Adrenal gland (tissue), 12 donors: Measurements from ENCODE around the gene RANBP6. TPM values are rescaled to one million over a fixed set of nuclear protein-coding genes. Genes with fewer than 3 reads are reported as not detected.

Source experiments
- DNase-seq, 7 donors: peaks; one replicate each; pipeline ENCODE4 v3.0.0-alpha.2; 2019 to 2020
- H3K27ac ChIP-seq, 5 donors: fragments of 200-600 bp; sonication (generic) in 4 of 5; 1 replicate in 3 of 5; 2 replicates in 2 of 5; pipeline versions ENCODE4 v1.5.1 to v1.8.0; 2016 to 2020; ENCODE audit warnings: mild to moderate bottlenecking in 1 of 5
- H3K27me3 ChIP-seq: fragments of 200-600 bp; 2 replicates; pipeline ENCODE4 v1.8.0; 2021
- H3K36me3 ChIP-seq, 2 donors: fragments of 200-600 bp; replicated peaks in 1 of 2; 1 replicate in 1 of 2; 2 replicates in 1 of 2; pipeline versions ENCODE4 v1.5.1 to v1.8.0; 2018 to 2022
- H3K4me1 ChIP-seq, 2 donors: fragments of 200-600 bp; replicated peaks in 1 of 2; 1 replicate in 1 of 2; 2 replicates in 1 of 2; pipeline versions ENCODE4 v1.5.1 to v1.8.0; 2018 to 2021
- H3K4me3 ChIP-seq, 4 donors: fragments of 200-600 bp; sonication (generic) in 3 of 4; one replicate each; pipeline ENCODE4 v1.5.1; 2016 to 2018
- H3K9me3 ChIP-seq, 3 donors: fragments of 200-600 bp; sonication (generic) in 1 of 3; replicated peaks in 1 of 3; 1 replicate in 2 of 3; 2 replicates in 1 of 3; pipeline versions ENCODE4 v1.5.1 to v1.8.0; 2016 to 2021
- POLR2A ChIP-seq, 2 donors: fragments of 450-650 bp; IDR thresholded peaks; one replicate each; pipeline ENCODE4 v1.6.1; 2017; ENCODE audit warnings: antibody characterized with exemption in 2 of 2, mild to moderate bottlenecking in 2 of 2, moderate library complexity in 1 of 2
- WGBS, 4 donors: extraction: QIAGEN DNeasy Blood & Tissue Kit in 2 of 4; methylation state at CpG; one replicate each; pipeline versions ENCODE4 v1.1.5 to v1.1.7; 2013 to 2017; 5-methylcytosine and 5-hydroxymethylcytosine counted together
- intact Hi-C, 2 donors: fragments of 100-400 bp; cut with DNase I; formaldehyde crosslinking; loops; one replicate each; pipeline versions ENCODE4 v1.14.1 to v1.15.0; 2022 to 2023
- microRNA-seq, 3 donors: library from miRNA; unstranded; fragments of <30 nt; microRNA quantifications; one replicate each; pipeline ENCODE4, GENCODE V29; 2017 to 2020
- polyA plus RNA-seq, 3 donors: library from polyadenylated mRNA; stranded (reverse); fragments of 200-250 nt in 2 of 3; fragments of 350-450 nt in 1 of 3; fragmentation: Illumina TruSeq in 1 of 3; extraction: RNeasy Lipid Tissue Mini Kit (QIAGEN cat#74804) in 1 of 3; gene quantifications; one replicate each; pipeline ENCODE4 v1.2.3, GENCODE V29; 2013 to 2014
- small RNA-seq, 2 donors: library from RNA; depleted of rRNA; stranded (forward); fragments of <200 nt; gene quantifications; one replicate each; pipeline ENCODE3, GENCODE V24; 2016
- total RNA-seq, 9 donors: library from RNA; depleted of rRNA in 4 of 9; stranded (reverse); fragments of >200 nt in 4 of 9; fragments of 120-200 nt in 1 of 9; fragmentation: NEBNext Ultra II Directional in 1 of 9; extraction: Animal tissue kit (Norgen Biotek cat#: 25700) in 1 of 9; gene quantifications; one replicate each; pipeline versions ENCODE4 v1.1.0 to v1.2.4, GENCODE V29; 2013 to 2023
- TF ChIP-seq, protein P1 (sequence below), 6 experiments: fragments of 450-650 bp in 4 of 6; fragments of 200-600 bp in 2 of 6; sonication (generic) in 1 of 6; IDR thresholded peaks; 1 replicate in 5 of 6; 2 replicates in 1 of 6; pipeline versions ENCODE4 v1.5.1 to v1.8.0; 2016 to 2021; ENCODE audit warnings: antibody characterized with exemption in 6 of 6, mild to moderate bottlenecking in 2 of 6, moderate library complexity in 1 of 6
- donor health status: healthy with polysubstance abuse.
- donor health status: Bipolar disorder and iron deficiency.
- donor health status: DM: yes; HTN: yes; CAD: no.
- donor health status: DM: no; HTN: no; CAD: no.
- donor health status: DM: no; HTN: no; CAD: no.
- donor health status: DM: yes; HTN: yes; CAD: no.

RANBP6 gene
- total and polyA plus RNA-seq, 12 donors, result 5.9 to 45.4 (median 22.2) TPM

DNA sequence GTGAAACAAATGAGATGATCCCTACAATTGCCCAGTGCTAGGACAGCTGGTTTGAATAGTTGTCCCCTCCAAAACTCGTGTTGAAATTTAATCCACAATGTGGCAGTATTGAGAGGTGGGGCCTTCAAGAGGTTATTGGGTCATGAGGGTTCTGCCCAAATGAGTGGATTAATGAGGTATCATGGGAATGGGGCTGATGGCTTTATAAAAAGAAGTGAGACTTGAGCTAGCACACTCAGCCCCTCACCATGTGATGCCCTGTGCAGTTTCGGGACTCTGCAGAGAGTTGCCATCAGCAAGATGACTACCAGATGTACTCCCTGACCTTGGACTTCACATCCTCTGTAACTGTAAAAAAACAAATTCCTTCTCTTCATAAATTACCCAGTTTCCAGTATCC lies 33.1 kb downstream of the RANBP6 start:
- no peak for TF ChIP-seq POLR2A (IDR thresholded peaks at IDR 0.05)
- TF ChIP-seq, protein P1, sequence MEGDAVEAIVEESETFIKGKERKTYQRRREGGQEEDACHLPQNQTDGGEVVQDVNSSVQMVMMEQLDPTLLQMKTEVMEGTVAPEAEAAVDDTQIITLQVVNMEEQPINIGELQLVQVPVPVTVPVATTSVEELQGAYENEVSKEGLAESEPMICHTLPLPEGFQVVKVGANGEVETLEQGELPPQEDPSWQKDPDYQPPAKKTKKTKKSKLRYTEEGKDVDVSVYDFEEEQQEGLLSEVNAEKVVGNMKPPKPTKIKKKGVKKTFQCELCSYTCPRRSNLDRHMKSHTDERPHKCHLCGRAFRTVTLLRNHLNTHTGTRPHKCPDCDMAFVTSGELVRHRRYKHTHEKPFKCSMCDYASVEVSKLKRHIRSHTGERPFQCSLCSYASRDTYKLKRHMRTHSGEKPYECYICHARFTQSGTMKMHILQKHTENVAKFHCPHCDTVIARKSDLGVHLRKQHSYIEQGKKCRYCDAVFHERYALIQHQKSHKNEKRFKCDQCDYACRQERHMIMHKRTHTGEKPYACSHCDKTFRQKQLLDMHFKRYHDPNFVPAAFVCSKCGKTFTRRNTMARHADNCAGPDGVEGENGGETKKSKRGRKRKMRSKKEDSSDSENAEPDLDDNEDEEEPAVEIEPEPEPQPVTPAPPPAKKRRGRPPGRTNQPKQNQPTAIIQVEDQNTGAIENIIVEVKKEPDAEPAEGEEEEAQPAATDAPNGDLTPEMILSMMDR (IDR thresholded peaks at IDR 0.05), result no peak
- no peak overlapping the region for H3K27ac ChIP-seq
- DNase-seq, result no peak
- no peaks in the 10 kb centered on the region for H3K9me3 ChIP-seq
- H3K4me1 ChIP-seq, result peaks cover 0 to 7% of the 10 kb centered on the region in 2 donors
- no peaks in the 10 kb centered on the region for H3K36me3 ChIP-seq
- 72 to 77% (median 76%) methylated on average over 2 of the region's 2 CpGs for WGBS, 4 donors
- H3K4me3 ChIP-seq, result no peak overlapping the region
- H3K27me3 ChIP-seq, result no peaks in the 10 kb centered on the region
- intact Hi-C loops, result no loop called here

DNA sequence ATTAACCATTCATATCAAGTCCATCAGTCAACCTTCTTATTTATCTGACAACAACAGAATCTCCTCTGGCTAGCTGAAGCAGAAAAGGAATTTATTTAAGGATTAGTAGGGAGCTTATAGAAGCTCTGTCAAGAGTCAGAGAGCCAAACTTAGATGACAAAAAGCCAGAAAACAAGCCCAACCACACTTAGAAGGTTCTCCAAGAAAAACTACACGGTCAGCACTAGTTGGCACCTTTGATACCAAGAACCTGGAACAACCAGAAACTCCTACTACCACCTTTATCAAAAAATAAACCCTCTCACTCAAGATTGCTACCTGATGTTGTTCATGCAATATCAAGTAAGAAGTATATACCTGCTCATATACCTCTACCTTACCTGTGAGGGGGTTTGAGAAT lies 36.9 kb downstream of the RANBP6 start:
- no peak for TF ChIP-seq POLR2A (IDR thresholded peaks at IDR 0.05)
- TF ChIP-seq, protein P1 (IDR thresholded peaks at IDR 0.05), result no peak
- no peak for DNase-seq
- Histone ChIP-seq H3K4me3 (no peak overlapping the region), H3K27ac (no peak overlapping the region), H3K9me3 (peaks cover 0 to 6% (median 0%) of the 10 kb centered on the region in 3 donors), H3K27me3 (no peaks in the 10 kb centered on the region), H3K4me1 (peaks cover 11 to 26% of the 10 kb centered on the region in 2 donors), H3K36me3 (no peaks in the 10 kb centered on the region)
- 67 to 76% (median 73%) methylated on average over 1 of the region's 1 CpG for WGBS, 4 donors
- intact Hi-C loops, result no loop called here

DNA sequence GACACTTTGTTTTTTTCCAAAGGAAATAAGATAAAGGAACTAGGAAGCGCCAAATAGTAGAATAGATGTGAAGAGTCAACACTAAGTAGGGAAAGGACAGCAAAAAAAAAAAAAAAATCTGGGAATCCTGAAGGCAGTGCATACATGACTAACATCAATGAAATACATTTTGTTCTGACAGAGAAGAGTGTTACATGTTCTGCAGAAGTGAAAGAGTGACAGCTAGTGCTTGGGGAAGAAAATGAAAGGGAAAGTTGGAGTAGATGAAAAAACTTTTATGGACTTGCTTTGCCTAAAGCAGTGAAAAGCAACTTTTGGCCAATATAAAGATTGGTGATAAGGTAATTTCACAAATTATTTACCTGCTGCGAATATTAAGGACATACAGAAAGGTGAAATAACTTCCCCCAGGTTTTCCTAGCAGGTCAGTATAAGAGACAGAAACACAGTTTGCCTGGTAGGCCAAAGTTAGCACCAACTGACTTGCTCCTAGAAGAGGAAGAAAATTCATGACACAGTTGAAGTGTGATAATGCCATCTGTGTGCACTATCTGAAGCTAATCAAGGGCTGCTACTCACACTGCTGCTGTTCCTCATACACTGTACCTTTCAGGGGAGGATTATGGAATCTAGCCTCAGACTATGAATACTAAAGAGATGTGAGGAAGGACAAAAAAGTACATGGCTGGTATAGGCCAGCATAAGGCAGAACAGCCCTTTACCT lies 38.6 kb downstream of the RANBP6 start:
- no peaks in the 10 kb centered on the region for H3K36me3 ChIP-seq
- intact Hi-C loops, result no loop called here
- H3K4me1 ChIP-seq, result peaks cover 11 to 24% of the 10 kb centered on the region in 2 donors
- TF ChIP-seq, protein P1 (IDR thresholded peaks at IDR 0.05), result no peak
- no peak for TF ChIP-seq POLR2A (IDR thresholded peaks at IDR 0.05)
- DNase-seq, result no peak
- peaks cover 0 to 6% (median 0%) of the 10 kb centered on the region in 3 donors for H3K9me3 ChIP-seq
- no peak overlapping the region for H3K4me3 ChIP-seq
- no peaks in the 10 kb centered on the region for H3K27me3 ChIP-seq
- 59 to 82% (median 69%) methylated on average over 2 of the region's 2 CpGs for WGBS, 4 donors
- peak overlapping the region in 4 of 5 donors; percentile 8 to 70 (median 28) for H3K27ac ChIP-seq

DNA sequence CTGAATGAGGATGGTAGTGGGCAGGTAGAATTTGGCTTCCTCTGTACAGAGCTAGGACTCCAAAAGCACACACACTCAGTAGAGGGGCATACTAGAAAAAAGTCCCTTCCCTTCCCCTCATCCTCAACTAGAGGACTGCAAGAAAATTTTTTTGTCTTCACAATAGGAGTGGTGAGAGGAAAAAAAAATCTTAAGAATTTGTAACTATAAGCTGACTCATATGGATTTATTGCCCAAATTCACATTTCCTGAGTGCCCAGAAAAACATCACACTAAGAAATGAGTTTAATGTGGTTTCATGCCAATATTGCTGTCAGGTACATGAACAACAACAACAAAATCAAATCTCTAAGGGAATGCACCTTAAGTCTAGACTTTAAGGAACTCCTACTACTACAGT lies 43.7 kb downstream of the RANBP6 start:
- intact Hi-C loops, result no loop called here
- H3K9me3 ChIP-seq, result peaks cover 0 to 6% (median 0%) of the 10 kb centered on the region in 3 donors
- H3K4me3 ChIP-seq, result no peak overlapping the region
- no peaks in the 10 kb centered on the region for H3K27me3 ChIP-seq
- H3K36me3 ChIP-seq, result no peaks in the 10 kb centered on the region
- TF ChIP-seq, protein P1 (IDR thresholded peaks at IDR 0.05), result no peak
- TF ChIP-seq POLR2A (IDR thresholded peaks at IDR 0.05), result no peak
- peaks cover 8 to 24% of the 10 kb centered on the region in 2 donors for H3K4me1 ChIP-seq
- no peak for DNase-seq
- no peak overlapping the region for H3K27ac ChIP-seq

Small RNA genes within 50 kb of the gene (microRNA-seq; reads per million reads assigned to microRNA genes)
- 0.89 to 3.4 (median 2.7) reads per million in 3 donors for gene MIR4665

Small RNA genes within 50 kb of the gene (small RNA-seq; reads per million reads assigned to genes)
- gene MIR4665, result 0 reads per million in 2 donors

Other genes starting within 250 kb of the RANBP6 start
- 100 to 1,000 TPM in 2 of 9 donors, 10 to 100 TPM in 7; 26.9 to 120 (median 41.9) TPM for gene ERMP1, start 182.5 kb downstream of the RANBP6 start, total RNA-seq
- 10 to 100 TPM in 1 of 3 donors, 1 to 10 TPM in 2; 6.0 to 73.1 (median 6.4) TPM for gene ERMP1, start 182.5 kb downstream of the RANBP6 start, polyA plus RNA-seq
- gene MLANA, start 124.7 kb downstream of the RANBP6 start, total RNA-seq, result not detected
- gene MLANA, start 124.7 kb downstream of the RANBP6 start, polyA plus RNA-seq, result not detected
- gene IL33, start 200.2 kb upstream of the RANBP6 start, total RNA-seq, result 10 to 100 TPM in 8 of 9 donors, 1 to 10 TPM in 1; 8.2 to 54.3 (median 23.7) TPM
- gene IL33, start 200.2 kb upstream of the RANBP6 start, polyA plus RNA-seq, result 10 to 100 TPM; 19.3 to 32.2 (median 19.9) TPM